Keratinocyte (primary cell): ENCODE measurements around the gene CREM. TPM values are rescaled to one million over a fixed set of nuclear protein-coding genes. Genes with fewer than 3 reads are reported as not detected.

Experiments
- DNase-seq: peaks from one replicate; pipeline ENCODE4 v3.0.0-alpha.2; 2011; ENCODE audit warnings: low read depth, missing footprints, low spot score
- FAIRE-seq: peaks from 2 replicates; lab custom pipeline; 2011; peaks lifted over from hg19 to GRCh38; lab: Jason Lieb, UNC
- H2AFZ ChIP-seq: 2 replicates; pipeline ENCODE4 v1.6.0; 2012; ENCODE audit warnings: low read length, control low read depth, inconsistent platforms; ENCODE audit not compliant: control insufficient read depth
- H3K27ac ChIP-seq: 2 replicates; pipeline ENCODE4 v1.5.1; 2011; ENCODE audit warnings: low read length; ENCODE audit not compliant: control insufficient read depth, insufficient read depth
- H3K27me3 ChIP-seq: 3 replicates; pipeline ENCODE4 v1.6.0; 2011; ENCODE audit warnings: low read length; ENCODE audit not compliant: control insufficient read depth, insufficient read depth; ENCODE audit errors: extremely low read depth
- H3K36me3 ChIP-seq, 2 experiments: 2 replicates in 1 of 2; 3 replicates in 1 of 2; pipeline ENCODE4 v1.5.1; 2011; ENCODE audit warnings: low read length in 2 of 2, mild to moderate bottlenecking in 1 of 2; ENCODE audit not compliant: control insufficient read depth in 2 of 2, insufficient read depth in 2 of 2; ENCODE audit errors: extremely low read depth in 1 of 2
- H3K4me1 ChIP-seq: 3 replicates; pipeline ENCODE4 v1.5.1; 2011; ENCODE audit warnings: low read length; ENCODE audit not compliant: control insufficient read depth, insufficient read depth; ENCODE audit errors: extremely low read depth
- H3K4me2 ChIP-seq: 3 replicates; pipeline ENCODE4 v1.6.0; 2011; ENCODE audit warnings: low read depth, low read length; ENCODE audit not compliant: control insufficient read depth, insufficient read depth; ENCODE audit errors: extremely low read depth
- H3K4me3 ChIP-seq, 3 experiments: fragments of 200-600 bp in 1 of 3; sonication (generic) in 1 of 3; 2 replicates in 2 of 3; 3 replicates in 1 of 3; pipeline ENCODE4 v1.5.1; 2011 to 2016; ENCODE audit warnings: low read length in 3 of 3, mild to moderate bottlenecking in 3 of 3, control low read depth in 2 of 3, inconsistent platforms in 1 of 3, low read depth in 1 of 3, mixed read lengths in 1 of 3, mixed run types in 1 of 3, moderate library complexity in 1 of 3; ENCODE audit not compliant: control insufficient read depth in 2 of 3, insufficient read depth in 2 of 3; ENCODE audit errors: extremely low read depth in 1 of 3
- H3K79me2 ChIP-seq: 2 replicates; pipeline ENCODE4 v1.6.0; 2012; ENCODE audit warnings: low read length; ENCODE audit not compliant: control insufficient read depth, insufficient read depth
- H3K9ac ChIP-seq: 3 replicates; pipeline ENCODE4 v1.6.0; 2011; ENCODE audit warnings: low read length; ENCODE audit not compliant: control insufficient read depth, insufficient read depth; ENCODE audit errors: extremely low read depth
- H3K9me1 ChIP-seq: 3 replicates; pipeline ENCODE4 v1.6.0; 2011; ENCODE audit warnings: low read length; ENCODE audit not compliant: control insufficient read depth, insufficient read depth; ENCODE audit errors: extremely low read depth
- H3K9me3 ChIP-seq: 2 replicates; pipeline ENCODE4 v1.5.1; 2012; ENCODE audit warnings: low read depth, low read length; ENCODE audit not compliant: control insufficient read depth
- H4K20me1 ChIP-seq: 3 replicates; pipeline ENCODE4 v1.6.0; 2011; ENCODE audit warnings: low read length; ENCODE audit not compliant: control insufficient read depth, insufficient read depth; ENCODE audit errors: extremely low read depth
- CTCF ChIP-seq, 3 experiments: IDR thresholded peaks in 1 of 3; conservative IDR thresholded peaks in 1 of 3; optimal IDR thresholded peaks in 1 of 3; 2 replicates in 2 of 3; 3 replicates in 1 of 3; pipeline versions ENCODE3 to v1.5.1; 2011; ENCODE audit warnings: low read length in 3 of 3, mild to moderate bottlenecking in 3 of 3, moderate library complexity in 2 of 3, control low read depth in 1 of 3, inconsistent platforms in 1 of 3; ENCODE audit not compliant: insufficient read depth in 2 of 3; ENCODE audit errors: extremely low read depth in 1 of 3
- EZH2 ChIP-seq: IDR thresholded peaks from one replicate; pipeline ENCODE4 v1.6.1; 2012; ENCODE audit warnings: inconsistent platforms, mild to moderate bottlenecking, low read length, moderate library complexity
- dilution Hi-C: fragments of 300-500 bp; cut with MboI; formaldehyde crosslinking; loops from one replicate; pipeline ENCODE4 v1.7.0; 2020; ENCODE audit warnings: low sequenced_read_pairs; ENCODE audit not compliant: extremely low pct_ligation_motif_present
- polyA plus RNA-seq, 5 experiments: library from polyadenylated mRNA; depleted of rRNA in 3 of 5; stranded (reverse) in 3 of 5; stranded (forward) in 1 of 5; unstranded in 1 of 5; fragments of >200 nt; gene quantifications; 1 replicate in 1 of 5; 2 replicates in 3 of 5; 3 replicates in 1 of 5; pipeline versions ENCODE4 v1.2.1 to v1.2.3, GENCODE V29; 2011 to 2012; ENCODE audit warnings: missing spikeins in 2 of 5, low read depth in 1 of 5, low replicate concordance in 1 of 5

Gene CREM
- polyA plus RNA-seq, 1 donor (not counting 4 experiments of a cell fraction or from before 2014, with no cell fraction given) = 23.3 TPM

- H3K27me3 ChIP-seq = no peaks in the 10 kb centered on the region
- no peaks in the 10 kb centered on the region for H3K4me1 ChIP-seq
- H3K4me3 ChIP-seq = no peak overlapping the region
- no peaks in the 10 kb centered on the region for H4K20me1 ChIP-seq
- no peaks in the 10 kb centered on the region for H3K36me3 ChIP-seq
- H3K79me2 ChIP-seq = no peaks in the 10 kb centered on the region
- no peak overlapping the region for H3K27ac ChIP-seq
- no peak for TF ChIP-seq EZH2
- no peak overlapping the region for H2AFZ ChIP-seq
- DNase-seq (no peak), FAIRE-seq (no peak)
- no peaks in the 10 kb centered on the region for H3K9me1 ChIP-seq
- H3K9me3 ChIP-seq = no peaks in the 10 kb centered on the region
- no peak overlapping the region for H3K9ac ChIP-seq
- H3K4me2 ChIP-seq = no peak overlapping the region
- dilution Hi-C loops = no loop called here
These were observed 62.3 kb downstream of the CREM start for GRCh38 chr10:35188954-35189353.

GRCh38 chr10:35191523-35191922 lies 64.9 kb downstream of the CREM start:
- FAIRE-seq (no peak), DNase-seq (no peak)
- no peak overlapping the region for H3K27ac ChIP-seq
- no peaks in the 10 kb centered on the region for H4K20me1 ChIP-seq
- peaks cover 11% of the 10 kb centered on the region for H3K4me1 ChIP-seq
- no peaks in the 10 kb centered on the region for H3K27me3 ChIP-seq
- no peak overlapping the region for H3K4me2 ChIP-seq
- dilution Hi-C loops = no loop called here
- no peak overlapping the region for H2AFZ ChIP-seq
- H3K9ac ChIP-seq = no peak overlapping the region
- no peaks in the 10 kb centered on the region for H3K9me1 ChIP-seq
- no peak overlapping the region for H3K4me3 ChIP-seq
- no peaks in the 10 kb centered on the region for H3K9me3 ChIP-seq
- H3K79me2 ChIP-seq = no peaks in the 10 kb centered on the region
- TF ChIP-seq EZH2 = no peak
- no peak for TF ChIP-seq CTCF (optimal IDR thresholded peaks at IDR 0.05 in 1 of 3, IDR thresholded peaks at IDR 0.05 in 1 of 3, conservative IDR thresholded peaks at IDR 0.05 in 1 of 3; ENCODE audit: extremely low read depth in 1 of 3, insufficient read depth in 2 of 3, low read length in 3 of 3)
- no peaks in the 10 kb centered on the region for H3K36me3 ChIP-seq

GRCh38 chr10:35192645-35193249 lies 66.1 kb downstream of the CREM start:
- no peak for FAIRE-seq
- Histone ChIP-seq H3K4me1 (peaks cover 11% of the 10 kb centered on the region), H3K9me3 (no peaks in the 10 kb centered on the region), H3K36me3 (no peaks in the 10 kb centered on the region), H4K20me1 (no peaks in the 10 kb centered on the region), H3K27me3 (no peaks in the 10 kb centered on the region), H3K9ac (no peak overlapping the region), H3K79me2 (no peaks in the 10 kb centered on the region), H3K9me1 (no peaks in the 10 kb centered on the region), H3K27ac (no peak overlapping the region), H3K4me3 (no peak overlapping the region), H2AFZ (no peak overlapping the region), H3K4me2 (no peak overlapping the region)
- TF ChIP-seq EZH2 (no peak), CTCF (optimal IDR thresholded peaks at IDR 0.05 in 1 of 3, IDR thresholded peaks at IDR 0.05 in 1 of 3, conservative IDR thresholded peaks at IDR 0.05 in 1 of 3; ENCODE audit: extremely low read depth in 1 of 3, insufficient read depth in 2 of 3, low read length in 3 of 3) (no peak)
- dilution Hi-C loops = no loop called here
- no peak for DNase-seq
